CD14-positive monocyte (primary cell): ENCODE results near the gene IRAK3. TPM values are rescaled to one million over a fixed set of nuclear protein-coding genes. Genes with fewer than 3 reads are reported as not detected.
A peak's percentile ranks its signal among the peaks of the same experiment; 100 is the strongest.

ENCODE experiments used
- DNase-seq, 3 donors: peaks; one replicate each; pipeline ENCODE4 v3.0.0-alpha.2; 2011 to 2022
- H2AFZ ChIP-seq: 2 replicates; pipeline ENCODE4 v1.6.0; 2012; ENCODE audit warnings: mild to moderate bottlenecking, low read depth, low read length, inconsistent platforms; ENCODE audit not compliant: insufficient read depth, poor library complexity, severe bottlenecking
- H3K27ac ChIP-seq, 2 donors: 1 replicate in 1 of 2; 2 replicates in 1 of 2; pipeline ENCODE4 v1.5.1; 2012 to 2013; ENCODE audit warnings: low read length in 2 of 2, control low read depth in 1 of 2, inconsistent platforms in 1 of 2, low read depth in 1 of 2, mild to moderate bottlenecking in 1 of 2
- H3K27me3 ChIP-seq, 2 donors: one replicate each; pipeline versions ENCODE4 v1.6.0 to v1.6.1; 2011 to 2013; ENCODE audit warnings: low read length in 2 of 2; ENCODE audit not compliant: control insufficient read depth in 2 of 2, insufficient read depth in 2 of 2
- H3K36me3 ChIP-seq, 2 donors: replicated peaks in 1 of 2; 1 replicate in 1 of 2; 2 replicates in 1 of 2; pipeline versions ENCODE4 v1.5.1 to v1.6.1; 2012 to 2013; ENCODE audit warnings: low read length in 2 of 2, control low read depth in 1 of 2, inconsistent platforms in 1 of 2, mild to moderate bottlenecking in 1 of 2; ENCODE audit not compliant: insufficient read depth in 2 of 2, control insufficient read depth in 1 of 2
- H3K4me1 ChIP-seq, 2 donors: 1 replicate in 1 of 2; 2 replicates in 1 of 2; pipeline versions ENCODE4 v1.5.1 to v1.6.1; 2012 to 2013; ENCODE audit warnings: low read length in 2 of 2, control low read depth in 1 of 2, inconsistent platforms in 1 of 2, mild to moderate bottlenecking in 1 of 2, moderate library complexity in 1 of 2; ENCODE audit not compliant: insufficient read depth in 2 of 2, control insufficient read depth in 1 of 2
- H3K4me2 ChIP-seq: replicated peaks from 2 replicates; pipeline ENCODE3; 2012; ENCODE audit warnings: low read length, moderate library complexity, mild to moderate bottlenecking; ENCODE audit not compliant: poor library complexity, severe bottlenecking; ENCODE audit errors: extremely low read depth
- H3K4me3 ChIP-seq, 3 experiments: fragments of 200-600 bp in 1 of 3; sonication (generic) in 1 of 3; replicated peaks in 1 of 3; 1 replicate in 2 of 3; 2 replicates in 1 of 3; pipeline ENCODE4 v1.5.1; 2011 to 2013; ENCODE audit warnings: low read length in 3 of 3, mild to moderate bottlenecking in 3 of 3, control low read depth in 2 of 3, low read depth in 2 of 3, inconsistent platforms in 1 of 3, moderate library complexity in 1 of 3
- H3K79me2 ChIP-seq: 2 replicates; pipeline ENCODE4 v1.6.0; 2012; ENCODE audit warnings: mild to moderate bottlenecking, control low read depth, inconsistent platforms, low read length, moderate library complexity; ENCODE audit not compliant: insufficient read depth
- H3K9ac ChIP-seq: 2 replicates; pipeline ENCODE4 v1.6.0; 2017; ENCODE audit warnings: low read length, mild to moderate bottlenecking; ENCODE audit not compliant: insufficient read depth, poor library complexity, severe bottlenecking
- H3K9me3 ChIP-seq, 2 donors: replicated peaks in 1 of 2; 1 replicate in 1 of 2; 2 replicates in 1 of 2; pipeline versions ENCODE4 v1.5.1 to v1.6.1; 2012 to 2013; ENCODE audit warnings: low read length in 2 of 2, control low read depth in 1 of 2; ENCODE audit not compliant: control insufficient read depth in 1 of 2, insufficient read depth in 1 of 2
- H4K20me1 ChIP-seq: 2 replicates; pipeline ENCODE4 v1.6.0; 2012; ENCODE audit warnings: mild to moderate bottlenecking, low read length, control low read depth, moderate library complexity; ENCODE audit not compliant: insufficient read depth
- H3K27ac Mint-ChIP-seq, 7 donors: one replicate each; pipeline ENCODE4 v1.8.0; 2020; ENCODE audit warnings: mild to moderate bottlenecking in 7 of 7, mixed read lengths in 7 of 7, moderate library complexity in 6 of 7, inconsistent platforms in 2 of 7
- H3K27me3 Mint-ChIP-seq, 3 donors: one replicate each; pipeline ENCODE4 v1.8.0; 2021 to 2022; ENCODE audit warnings: low read depth in 3 of 3, mild to moderate bottlenecking in 3 of 3, mixed read lengths in 3 of 3, moderate library complexity in 3 of 3, inconsistent platforms in 1 of 3
- H3K36me3 Mint-ChIP-seq, 2 donors: one replicate each; pipeline ENCODE4 v1.8.0; 2020; ENCODE audit warnings: mixed read lengths in 2 of 2, inconsistent platforms in 1 of 2, mild to moderate bottlenecking in 1 of 2
- H3K4me1 Mint-ChIP-seq: one replicate; pipeline ENCODE4 v1.8.0; 2020; ENCODE audit warnings: mild to moderate bottlenecking, mixed read lengths
- H3K4me3 Mint-ChIP-seq, 2 donors: one replicate each; pipeline ENCODE4 v1.8.0; 2020; ENCODE audit warnings: mild to moderate bottlenecking in 2 of 2, mixed read lengths in 2 of 2, moderate library complexity in 1 of 2
- H3K9me3 Mint-ChIP-seq, 7 donors: one replicate each; pipeline ENCODE4 v1.8.0; 2020 to 2022; ENCODE audit warnings: mixed read lengths in 7 of 7, mild to moderate bottlenecking in 6 of 7, moderate library complexity in 6 of 7, inconsistent platforms in 2 of 7
- CTCF ChIP-seq: fragments of 200-600 bp; IDR thresholded peaks from one replicate; pipeline ENCODE4 v1.8.0; 2022; ENCODE audit warnings: antibody characterized with exemption, mild to moderate bottlenecking
- WGBS: methylation state at CpG from one replicate; pipeline ENCODE4 v1.1.5; 2013; ENCODE audit warnings: missing lambda C conversion rate; ENCODE audit not compliant: insufficient coverage; 5-methylcytosine and 5-hydroxymethylcytosine counted together
- intact Hi-C, 2 donors: fragments of 100-400 bp; cut with micrococcal nuclease; formaldehyde crosslinking; loops; one replicate each; pipeline versions ENCODE4 v1.15.0 to v1.15.1; 2023
- polyA plus RNA-seq, 3 donors: library from polyadenylated mRNA; depleted of rRNA in 1 of 3; unstranded in 2 of 3; stranded (reverse) in 1 of 3; fragments of 300-500 nt in 2 of 3; fragments of >200 nt in 1 of 3; fragmentation: Illumina TruSeq in 2 of 3; gene quantifications; 1 replicate in 2 of 3; 2 replicates in 1 of 3; pipeline ENCODE4 v1.2.3, GENCODE V29; 2012 to 2021

IRAK3 gene
- polyA plus RNA-seq, 3 donors = 56.9 to 59.7 (median 58.0) TPM

- Histone ChIP-seq H3K27ac (peak overlapping the region; percentile 50 to 60), H3K27me3 (no peaks in the 10 kb centered on the region), H3K36me3 (peaks cover 8 to 34% of the 10 kb centered on the region in 2 donors), H3K79me2 (peaks cover 78% of the 10 kb centered on the region), H2AFZ (no peak overlapping the region), H3K4me1 (peaks cover 79 to 82% of the 10 kb centered on the region in 2 donors), H3K9me3 (no peaks in the 10 kb centered on the region), H3K4me2 (peak overlapping the region; percentile 52), H3K4me3 (no peak overlapping the region), H3K9ac (no peak overlapping the region), H4K20me1 (peaks cover 26% of the 10 kb centered on the region)
- no peak for TF ChIP-seq CTCF
- H3K4me1 Mint-ChIP-seq = peaks cover 75% of the 10 kb centered on the region
- no CpG with 5 or more reads among the region's 1 CpG for WGBS
- peaks cover 0 to 2% (median 0%) of the 10 kb centered on the region in 3 donors for H3K27me3 Mint-ChIP-seq
- DNase-seq = no peak
- no peaks in the 10 kb centered on the region for H3K9me3 Mint-ChIP-seq
- H3K36me3 Mint-ChIP-seq = peaks cover 23 to 47% of the 10 kb centered on the region in 2 donors
- H3K27ac Mint-ChIP-seq = peak overlapping the region in 6 of 7 donors; percentile 18 to 92 (median 51)
- intact Hi-C loops = loop anchor here (5.0 to 10.0 kb wide), 2 partner anchors 47 to 94 kb away; no protein-coding TSS in a partner anchor
- no peak overlapping the region for H3K4me3 Mint-ChIP-seq
Measured at GRCh38 chr12:66239295-66239694, 50.3 kb downstream of the IRAK3 start.

GRCh38 chr12:66240096-66240820 lies 51.2 kb downstream of the IRAK3 start:
- peak overlapping the region in 1 of 3 experiments; percentile 48 for H3K4me3 ChIP-seq
- intact Hi-C loops = no loop called here
- peak; percentile 14 to 48 (median 40) for DNase-seq
- H3K9me3 ChIP-seq = no peaks in the 10 kb centered on the region
- H3K9ac ChIP-seq = no peak overlapping the region
- peaks cover 88% of the 10 kb centered on the region for H3K79me2 ChIP-seq
- Mint-ChIP-seq H3K36me3 (peaks cover 30 to 55% of the 10 kb centered on the region in 2 donors), H3K27me3 (peaks cover 0 to 2% (median 0%) of the 10 kb centered on the region in 3 donors), H3K9me3 (no peaks in the 10 kb centered on the region), H3K4me1 (peaks cover 68% of the 10 kb centered on the region), H3K27ac (peak overlapping the region; percentile 79 to 93 (median 91)), H3K4me3 (peak overlapping the region; percentile 34 to 64)
- H3K4me2 ChIP-seq = peak overlapping the region; percentile 52
- H4K20me1 ChIP-seq = peaks cover 26% of the 10 kb centered on the region
- H3K27ac ChIP-seq = peak overlapping the region; percentile 46 to 60
- no peak for TF ChIP-seq CTCF
- H3K36me3 ChIP-seq = peaks cover 16 to 44% of the 10 kb centered on the region in 2 donors
- WGBS = 55% methylated on average over 1 of the region's 7 CpGs
- H2AFZ ChIP-seq = peak overlapping the region; percentile 45
- H3K4me1 ChIP-seq = peaks cover 72 to 76% of the 10 kb centered on the region in 2 donors
- no peaks in the 10 kb centered on the region for H3K27me3 ChIP-seq
